HepG2 (cell line): ENCODE results near the gene SNUPN. TPM values are rescaled to one million over a fixed set of nuclear protein-coding genes. Genes with fewer than 3 reads are reported as not detected.

Source experiments
- GLI4 ChIP-seq: sonication (generic); formaldehyde crosslinking; IDR thresholded peaks from 2 replicates; pipeline ENCODE4 v1.5.1; 2020; ENCODE audit warnings: missing genetic modification reagents, mild to moderate bottlenecking, moderate library complexity, borderline replicate concordance
- GPBP1L1 ChIP-seq: sonication (generic); formaldehyde crosslinking; IDR thresholded peaks from 2 replicates; pipeline ENCODE4 v1.5.0; 2020; ENCODE audit warnings: mild to moderate bottlenecking, missing genetic modification reagents
- HOXA3 ChIP-seq: sonication (generic); formaldehyde crosslinking; IDR thresholded peaks from 2 replicates; pipeline ENCODE4 v1.5.0; 2020; ENCODE audit warnings: missing genetic modification reagents
- ISX ChIP-seq: sonication (generic); formaldehyde crosslinking; conservative IDR thresholded peaks from 2 replicates; pipeline ENCODE4 v1.5.0; 2020; ENCODE audit warnings: missing genetic modification reagents
- MXD4 ChIP-seq: IDR thresholded peaks from 2 replicates; pipeline ENCODE4 v1.6.1; 2016; ENCODE audit warnings: mild to moderate bottlenecking, missing biosample characterization, missing genetic modification reagents
- NKX3-1 ChIP-seq: sonication (generic); formaldehyde crosslinking; IDR thresholded peaks from 2 replicates; pipeline ENCODE4 v1.5.0; 2020; ENCODE audit warnings: missing genetic modification reagents
- POLR2G ChIP-seq: fragments of 200-400 bp; formaldehyde crosslinking; IDR thresholded peaks from 2 replicates; pipeline ENCODE4 v1.6.1; 2018; ENCODE audit warnings: mild to moderate bottlenecking, low read depth, low read length, moderate library complexity
- REL ChIP-seq: sonication (generic); formaldehyde crosslinking; conservative IDR thresholded peaks from 2 replicates; pipeline ENCODE4 v1.8.0; 2022; ENCODE audit warnings: mild to moderate bottlenecking, missing genetic modification reagents, moderate library complexity
- RNF219 ChIP-seq: sonication (generic); formaldehyde crosslinking; IDR thresholded peaks from 2 replicates; pipeline ENCODE4 v1.5.0; 2020; ENCODE audit warnings: mild to moderate bottlenecking, missing genetic modification reagents
- SOX5 ChIP-seq: IDR thresholded peaks from 2 replicates; pipeline ENCODE4 v1.6.1; 2016; ENCODE audit warnings: borderline replicate concordance
- SP2 ChIP-seq: sonication (generic); formaldehyde crosslinking; IDR thresholded peaks from 2 replicates; pipeline ENCODE4 v1.5.1; 2020; ENCODE audit warnings: mild to moderate bottlenecking, missing genetic modification reagents
- SRF ChIP-seq: IDR thresholded peaks from 2 replicates; pipeline ENCODE4 v1.6.1; 2011; ENCODE audit warnings: mild to moderate bottlenecking, low read depth, low read length, moderate library complexity
- SRSF4 ChIP-seq: fragments of 200-400 bp; formaldehyde crosslinking; IDR thresholded peaks from one replicate; pipeline ENCODE4 v1.6.1; 2018; ENCODE audit warnings: mild to moderate bottlenecking, low read depth, low read length, moderate library complexity; ENCODE audit not compliant: poor library complexity, severe bottlenecking
- TCF7 ChIP-seq: sonication (generic); IDR thresholded peaks from 2 replicates; pipeline ENCODE4 v1.6.1; 2016; ENCODE audit warnings: antibody characterized with exemption, low read depth
- U2AF1 ChIP-seq: fragments of 200-400 bp; formaldehyde crosslinking; optimal IDR thresholded peaks from 2 replicates; pipeline ENCODE3; 2017; ENCODE audit warnings: mild to moderate bottlenecking, low read depth, low read length
- UBTF ChIP-seq: sonication (generic); formaldehyde crosslinking; IDR thresholded peaks from 2 replicates; pipeline ENCODE4 v1.4.0; 2020; ENCODE audit warnings: mild to moderate bottlenecking, missing genetic modification reagents
- ZFYVE20 ChIP-seq: sonication (generic); formaldehyde crosslinking; IDR thresholded peaks from 2 replicates; pipeline ENCODE4 v1.8.0; 2023; ENCODE audit warnings: low read depth, mild to moderate bottlenecking, moderate library complexity, missing genetic modification reagents, borderline replicate concordance
- ZNF343 ChIP-seq: sonication (generic); formaldehyde crosslinking; IDR thresholded peaks from 2 replicates; pipeline ENCODE4 v1.4.0; 2020; ENCODE audit warnings: mild to moderate bottlenecking, missing genetic modification reagents
- ZNF431 ChIP-seq: sonication (generic); formaldehyde crosslinking; IDR thresholded peaks from 2 replicates; pipeline ENCODE4 v1.9.0; 2022; ENCODE audit warnings: missing genetic modification reagents, low read depth, mild to moderate bottlenecking, borderline replicate concordance
- ZNF543 ChIP-seq: sonication (generic); formaldehyde crosslinking; IDR thresholded peaks from 2 replicates; pipeline ENCODE4 v1.4.0; 2020; ENCODE audit warnings: mild to moderate bottlenecking, missing genetic modification reagents
- ZNF75D ChIP-seq: sonication (generic); formaldehyde crosslinking; IDR thresholded peaks from 2 replicates; pipeline ENCODE4 v1.8.1; 2023; ENCODE audit warnings: missing genetic modification reagents, mild to moderate bottlenecking, borderline replicate concordance
- polyA plus RNA-seq, 8 experiments: library from polyadenylated mRNA; depleted of rRNA in 3 of 8; stranded (reverse) in 7 of 8; unstranded in 1 of 8; fragments of >200 nt; fragmentation: Illumina TruSeq in 4 of 8; extraction: Trizol in 4 of 8; gene quantifications; 2 replicates each; pipeline versions ENCODE4 v1.2.1 to v1.2.3, GENCODE V29; 2011 to 2016; ENCODE audit warnings: low read depth in 4 of 8, missing spikeins in 1 of 8, mixed read lengths in 1 of 8; ENCODE audit not compliant: insufficient read depth in 1 of 8
- total RNA-seq, 5 experiments: library from RNA; depleted of rRNA; stranded (reverse); fragments of >200 nt; fragmentation: Illumina TruSeq; extraction: Trizol; gene quantifications; 2 replicates each; pipeline ENCODE4 v1.2.3, GENCODE V29; 2016; ENCODE audit warnings: low read depth in 1 of 5

SNUPN gene
- total and polyA plus RNA-seq, 2 of the 13 experiments (the other 11 are each of a cell fraction or from before 2014, with no cell fraction given), result 9.0 to 16.4 TPM

GRCh38 chr15:75578948-75579920 is 46.3 kb downstream of the SNUPN start, which contains the start of gene PTPN9 (continued):
- TF ChIP-seq REL (CRISPR knock-in tag), result no peak
- TF ChIP-seq SOX5, result no peak
- TF ChIP-seq SRSF4, result no peak
- no peak for TF ChIP-seq SP2 (CRISPR knock-in tag)
- peak; percentile 74 for TF ChIP-seq POLR2G
- no peak for TF ChIP-seq ZNF543 (CRISPR knock-in tag)
- no peak for TF ChIP-seq ZNF431 (CRISPR knock-in tag)
- no peak for TF ChIP-seq U2AF1
- TF ChIP-seq HOXA3 (CRISPR knock-in tag), result no peak; the same call in 1 of the 2 replicates
- TF ChIP-seq ZNF75D, result no peak
- no peak for TF ChIP-seq ISX
- peak; percentile 61 for TF ChIP-seq UBTF (CRISPR knock-in tag)
- TF ChIP-seq ZNF343 (CRISPR knock-in tag), result no peak
- no peak for TF ChIP-seq NKX3-1
- no peak for TF ChIP-seq GLI4 (CRISPR knock-in tag)
- no peak for TF ChIP-seq GPBP1L1
- TF ChIP-seq RNF219, result no peak
- TF ChIP-seq MXD4 (CRISPR knock-in tag), result no peak
- no peak for TF ChIP-seq TCF7
- TF ChIP-seq ZFYVE20, result no peak
- TF ChIP-seq SRF, result no peak
